Astrocyte (in vitro differentiated cells and primary cell): Measurements from ENCODE around the gene WIPI1.

Source experiments
- EZH2 ChIP-seq: IDR thresholded peaks from 2 replicates; pipeline ENCODE4 v1.6.1; 2012; ENCODE audit warnings: mild to moderate bottlenecking, low read length, inconsistent platforms; ENCODE audit not compliant: insufficient read depth
- TF ChIP-seq, protein P1 (sequence below): IDR thresholded peaks from 2 replicates; pipeline ENCODE4 v1.5.1; 2011; ENCODE audit warnings: low read depth, mild to moderate bottlenecking, inconsistent platforms, low read length, moderate library complexity; ENCODE audit not compliant: insufficient read depth

GRCh38 chr17:68433211-68433610 lies 24.1 kb downstream of the WIPI1 start:
- TF ChIP-seq, protein P1, sequence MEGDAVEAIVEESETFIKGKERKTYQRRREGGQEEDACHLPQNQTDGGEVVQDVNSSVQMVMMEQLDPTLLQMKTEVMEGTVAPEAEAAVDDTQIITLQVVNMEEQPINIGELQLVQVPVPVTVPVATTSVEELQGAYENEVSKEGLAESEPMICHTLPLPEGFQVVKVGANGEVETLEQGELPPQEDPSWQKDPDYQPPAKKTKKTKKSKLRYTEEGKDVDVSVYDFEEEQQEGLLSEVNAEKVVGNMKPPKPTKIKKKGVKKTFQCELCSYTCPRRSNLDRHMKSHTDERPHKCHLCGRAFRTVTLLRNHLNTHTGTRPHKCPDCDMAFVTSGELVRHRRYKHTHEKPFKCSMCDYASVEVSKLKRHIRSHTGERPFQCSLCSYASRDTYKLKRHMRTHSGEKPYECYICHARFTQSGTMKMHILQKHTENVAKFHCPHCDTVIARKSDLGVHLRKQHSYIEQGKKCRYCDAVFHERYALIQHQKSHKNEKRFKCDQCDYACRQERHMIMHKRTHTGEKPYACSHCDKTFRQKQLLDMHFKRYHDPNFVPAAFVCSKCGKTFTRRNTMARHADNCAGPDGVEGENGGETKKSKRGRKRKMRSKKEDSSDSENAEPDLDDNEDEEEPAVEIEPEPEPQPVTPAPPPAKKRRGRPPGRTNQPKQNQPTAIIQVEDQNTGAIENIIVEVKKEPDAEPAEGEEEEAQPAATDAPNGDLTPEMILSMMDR, result no peak
- no peak for TF ChIP-seq EZH2
